GM19452 (cell line): ENCODE results near the gene GPHN.

ENCODE experiments used
- ATAC-seq: cut with Tn5 transposase; IDR thresholded peaks from one replicate; pipeline ENCODE4 v1.9.1; 2021; ENCODE audit not compliant: unreplicated experiment

The GPHN gene

DNA sequence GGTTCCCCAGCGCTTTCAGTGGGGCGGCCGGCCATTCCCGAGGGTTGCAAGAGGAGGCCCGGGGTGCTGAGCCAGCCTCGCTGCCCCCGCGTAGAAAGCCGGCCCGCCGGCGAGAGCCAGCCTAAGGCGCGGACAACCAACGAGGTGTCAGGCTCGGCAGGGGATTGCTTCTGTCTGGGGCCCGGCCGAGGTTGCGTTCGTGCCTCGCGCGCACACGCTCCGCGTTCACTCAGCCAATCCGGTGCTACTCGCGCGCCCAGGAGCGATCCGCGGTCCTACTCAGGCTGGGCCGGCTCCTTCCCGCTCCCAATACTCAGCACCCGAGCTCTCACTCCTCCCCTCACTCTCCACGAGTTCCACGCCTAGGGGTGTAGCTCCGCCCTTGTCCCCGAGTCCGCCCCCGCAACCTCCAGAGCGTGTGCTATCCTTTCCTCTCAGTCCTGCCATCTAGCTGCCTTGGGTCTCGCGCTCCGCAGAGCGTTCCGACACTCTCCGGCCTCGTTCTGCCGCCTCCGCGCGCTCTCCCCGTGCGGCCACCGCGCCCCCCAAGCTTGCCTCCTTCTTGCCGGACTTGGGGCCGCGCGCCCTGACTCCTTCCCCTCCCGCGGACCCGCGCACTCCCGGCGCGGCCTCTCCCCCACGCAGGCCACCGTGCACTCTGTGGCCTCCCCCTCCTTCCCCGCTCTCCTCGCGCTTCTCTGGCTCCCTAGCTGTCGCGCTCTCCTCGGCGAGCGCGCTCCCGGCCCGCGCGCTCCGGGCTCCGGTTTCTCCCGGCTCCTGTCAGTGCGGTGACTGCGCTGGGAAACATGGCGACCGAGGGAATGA is at the start of gene GPHN:
GPHN (plus strand) TSS at position 426 of the 825 bp plus-strand sequence.
- peak; percentile 83 for ATAC-seq

DNA sequence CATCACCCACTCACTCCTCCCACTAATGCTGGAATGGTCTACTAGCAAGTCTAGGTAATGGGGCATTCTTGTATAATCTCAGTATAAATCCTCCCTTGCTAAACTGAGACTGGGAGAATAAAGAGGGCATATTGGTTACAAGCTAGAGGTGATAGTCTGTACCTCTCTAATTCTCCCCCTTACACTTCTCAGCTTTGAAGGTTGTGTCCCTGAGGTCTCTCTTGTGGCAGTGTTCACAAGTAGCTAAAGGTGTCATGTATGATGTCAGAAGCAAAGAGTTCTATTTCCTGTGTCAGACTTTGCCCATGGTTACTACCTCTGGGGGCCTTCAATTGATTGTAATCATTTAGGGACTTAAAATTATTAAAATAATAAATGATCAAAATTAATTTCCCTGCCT is 48.3 kb upstream of the GPHN start:
- no peak for ATAC-seq

DNA sequence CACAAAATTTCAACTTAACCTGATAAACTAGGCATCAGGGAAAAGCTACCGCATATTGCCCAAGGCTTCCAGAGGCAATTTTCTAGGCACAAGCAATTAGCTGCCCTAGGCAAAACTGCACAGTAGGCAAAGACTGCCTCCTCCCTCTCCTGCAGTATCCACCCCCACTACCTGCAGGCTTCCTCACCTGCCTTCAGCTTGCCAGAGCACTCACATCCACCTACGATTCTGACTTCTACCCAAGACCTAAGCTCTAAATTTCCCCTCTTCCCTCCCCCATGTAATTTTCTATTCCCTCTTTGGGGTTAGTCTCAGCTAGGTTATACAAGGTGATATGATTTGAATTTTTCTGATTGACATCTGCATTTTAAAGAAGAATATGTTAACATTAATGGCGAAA is 43.7 kb upstream of the GPHN start:
- no peak for ATAC-seq

DNA sequence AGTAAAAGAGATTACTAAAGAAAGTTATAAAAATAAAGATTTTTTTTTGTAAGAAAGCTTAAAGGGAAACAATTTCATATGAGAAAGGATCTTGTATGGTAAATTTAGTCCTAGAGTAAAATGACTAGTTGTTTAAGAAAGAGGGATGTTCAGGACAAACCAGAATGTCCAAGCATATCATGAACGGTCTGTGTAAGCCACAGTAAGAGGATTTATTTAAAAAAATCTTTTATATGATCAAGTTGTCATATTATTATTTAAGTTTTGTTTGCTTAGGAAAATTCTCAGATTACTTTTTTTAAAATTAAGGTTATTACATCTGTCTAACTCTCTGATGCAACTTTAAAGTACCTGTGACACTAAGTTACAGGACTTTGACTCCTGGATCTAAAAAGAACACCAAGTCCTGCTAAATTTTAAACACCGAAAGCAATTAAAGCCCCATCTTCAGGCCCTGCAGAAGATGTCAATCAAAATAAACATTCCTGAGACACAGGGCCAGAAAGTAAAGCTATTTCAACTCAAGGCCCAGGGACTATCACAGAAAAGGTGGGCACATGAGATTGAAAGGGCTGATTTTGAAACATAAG is 39.1 kb upstream of the GPHN start:
- no peak for ATAC-seq

DNA sequence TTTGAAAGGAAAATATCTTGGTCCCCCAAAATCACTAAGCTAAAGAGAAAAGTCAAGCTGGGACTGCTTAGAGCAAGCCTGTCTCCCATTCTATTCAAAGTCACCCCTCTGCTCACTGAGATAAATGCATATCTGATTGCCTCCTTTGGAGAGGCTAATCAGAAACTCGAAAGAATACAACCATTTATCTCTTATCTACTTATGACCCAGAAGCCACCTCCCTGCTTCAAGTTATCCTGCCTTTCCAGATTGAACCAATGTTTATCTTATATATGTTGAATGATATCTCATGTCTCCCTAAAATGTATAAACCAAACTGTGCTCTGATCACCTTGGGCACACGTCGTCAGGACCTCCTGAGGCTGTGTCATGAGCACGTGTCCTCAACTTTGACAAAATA is 36.4 kb upstream of the GPHN start:
- ATAC-seq = no peak

DNA sequence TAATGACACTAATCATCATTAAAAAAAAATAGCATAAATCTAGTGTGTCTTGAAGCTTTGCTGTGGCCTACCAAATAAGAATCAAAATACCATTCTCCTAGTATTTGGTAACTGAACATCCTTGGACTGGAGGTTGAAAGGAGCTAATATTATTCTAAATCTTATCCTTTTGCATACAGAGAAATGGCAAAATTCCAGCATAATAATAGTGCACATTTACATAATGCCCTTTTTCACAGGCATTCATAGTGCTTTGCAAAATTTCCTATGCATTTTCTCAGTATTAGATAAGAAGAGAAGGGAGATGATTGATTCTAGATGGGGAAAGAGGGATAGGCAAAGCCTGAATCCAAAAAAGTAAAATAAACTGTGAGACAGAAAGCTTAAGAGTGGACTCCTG is 35.7 kb upstream of the GPHN start:
- no peak for ATAC-seq

DNA sequence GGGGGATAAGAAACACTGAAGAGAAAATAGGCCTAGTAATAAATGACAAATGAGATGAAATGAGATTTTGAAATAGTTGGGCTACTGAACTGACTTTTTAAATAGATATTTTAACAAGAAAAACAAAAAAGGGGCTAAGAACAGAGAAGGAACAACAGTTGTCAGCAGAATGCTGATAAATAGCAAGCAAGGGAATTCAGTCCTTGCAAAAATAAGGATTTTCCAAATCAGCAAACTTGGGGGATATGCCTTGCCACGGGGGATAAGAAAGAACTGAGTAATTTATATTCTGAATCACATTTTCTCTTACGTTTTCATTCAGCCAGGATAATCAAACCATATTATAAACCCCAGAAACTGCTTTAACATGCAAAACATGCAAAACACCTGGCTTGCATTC is 34.7 kb upstream of the GPHN start:
- ATAC-seq = no peak

DNA sequence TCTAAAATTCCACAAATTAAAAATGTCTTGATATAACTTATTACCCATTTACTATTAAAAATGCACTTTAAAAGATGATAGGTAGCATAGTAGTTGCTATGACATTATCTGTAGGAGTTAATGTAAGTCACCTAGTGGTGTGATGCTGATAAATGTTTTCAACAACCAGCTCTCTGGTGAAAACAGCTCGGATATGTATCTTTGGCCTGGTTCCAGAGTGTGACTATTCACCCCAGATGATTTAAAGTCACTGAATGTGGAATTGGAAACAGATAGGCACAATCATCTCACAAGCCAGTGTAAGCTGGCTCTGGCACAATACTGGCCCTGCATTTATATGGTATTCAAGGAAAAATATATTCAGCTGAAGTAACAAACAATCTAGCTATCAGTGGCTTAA is 31.0 kb upstream of the GPHN start:
- ATAC-seq = no peak

DNA sequence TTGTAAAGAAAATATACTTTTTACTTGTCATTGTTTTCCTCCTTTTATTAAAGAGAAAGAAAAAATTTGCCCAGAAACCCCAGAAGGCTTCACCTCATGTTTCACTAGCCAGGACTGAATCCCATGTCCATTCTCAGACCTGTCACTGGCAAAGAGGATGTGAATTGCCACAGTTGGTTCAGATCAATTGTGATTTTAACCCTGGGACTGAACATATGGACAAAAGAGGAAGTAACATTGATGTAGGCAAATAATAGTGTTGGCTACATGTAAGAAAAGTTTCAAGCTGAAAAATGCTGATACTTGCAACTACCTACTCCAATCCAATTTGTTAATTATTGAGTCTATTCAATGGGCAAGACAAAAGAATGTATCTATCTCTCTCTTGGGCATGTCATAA is 30.4 kb upstream of the GPHN start:
- ATAC-seq = no peak

DNA sequence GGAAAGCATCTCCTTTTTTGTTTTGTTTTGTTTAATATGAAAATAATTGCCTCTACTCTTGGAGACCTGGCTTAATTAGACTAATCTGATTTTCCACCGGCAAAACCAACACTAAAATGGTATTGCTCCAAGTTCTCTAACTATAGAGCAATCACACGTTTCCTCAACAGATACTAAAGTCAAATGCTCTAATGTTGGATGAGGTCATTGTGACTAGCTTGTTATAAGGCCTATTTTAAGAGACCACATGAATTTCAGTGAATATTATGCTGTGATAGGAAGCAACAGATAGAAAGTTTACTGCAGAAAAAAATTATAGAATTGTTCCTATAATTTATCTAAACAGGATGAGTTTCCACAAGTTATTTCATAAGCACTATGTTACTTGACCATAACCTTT is 25.1 kb upstream of the GPHN start:
- no peak for ATAC-seq

DNA sequence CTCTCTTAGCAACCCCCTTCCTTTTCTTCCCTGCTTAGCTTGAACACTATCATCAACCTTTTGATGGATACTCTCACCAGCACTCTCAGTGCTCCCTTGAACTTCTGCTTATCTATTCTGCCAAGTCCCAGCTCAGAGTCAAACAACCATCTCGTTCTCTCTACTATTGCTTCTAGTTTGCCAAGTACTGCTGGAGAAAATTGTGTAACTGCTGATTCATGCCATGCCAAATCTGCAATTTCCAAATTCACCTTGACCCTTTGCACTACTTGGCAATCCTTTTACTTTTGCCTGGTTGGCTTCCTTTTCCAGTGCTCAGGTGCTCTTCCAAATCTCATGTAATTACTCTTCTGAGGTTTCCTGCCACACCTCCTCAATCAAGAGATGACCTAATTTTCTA is 24.6 kb upstream of the GPHN start:
- no peak for ATAC-seq

DNA sequence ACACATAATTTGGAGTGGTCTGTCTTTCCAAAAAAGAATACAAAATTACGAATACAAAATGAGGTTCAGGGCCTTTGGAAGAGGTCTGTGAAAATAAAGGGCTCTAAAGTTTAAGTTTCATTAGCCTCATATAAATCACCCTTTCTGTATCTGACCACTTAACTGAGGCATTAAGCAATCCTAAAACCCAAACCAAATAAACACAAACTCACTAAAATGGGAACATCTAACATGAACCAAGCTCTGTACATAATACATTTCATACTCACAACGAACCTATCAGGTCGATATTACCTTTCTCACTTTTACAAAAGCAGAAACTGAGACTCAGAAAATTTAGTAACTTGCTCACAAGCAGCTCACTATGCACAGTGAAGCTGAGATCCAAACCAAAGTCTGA is 22.9 kb upstream of the GPHN start:
- ATAC-seq = no peak

DNA sequence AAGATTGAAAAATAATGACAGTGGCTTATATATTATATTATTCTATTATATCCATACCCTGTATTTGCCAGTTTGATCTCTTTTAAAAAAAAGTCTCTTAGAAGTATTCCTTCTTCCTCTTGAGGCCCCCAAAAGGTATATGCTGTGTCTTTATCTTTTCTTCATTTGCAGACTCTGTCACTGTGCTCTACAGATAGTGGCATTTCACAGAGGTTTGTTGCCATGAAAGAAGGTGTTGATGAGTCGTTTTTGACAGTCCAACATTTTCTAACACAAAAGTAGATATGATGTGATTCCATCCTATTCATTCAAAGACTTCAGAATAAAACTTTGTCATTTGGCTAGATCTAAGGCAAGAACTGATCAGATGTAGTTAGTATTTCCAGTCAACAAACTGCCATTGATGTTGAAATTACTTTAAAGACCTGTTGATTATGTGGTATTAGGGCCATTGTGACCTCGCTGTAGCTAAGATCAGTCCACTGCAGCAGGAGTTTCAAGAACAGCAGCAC is 22.0 kb upstream of the GPHN start, which contains the start of gene CCDC196:
CCDC196 (plus strand) TSS at position 462 of the 512 bp plus-strand sequence. CDS start 132 bp downstream, outside the sequence.
- ATAC-seq = no peak

DNA sequence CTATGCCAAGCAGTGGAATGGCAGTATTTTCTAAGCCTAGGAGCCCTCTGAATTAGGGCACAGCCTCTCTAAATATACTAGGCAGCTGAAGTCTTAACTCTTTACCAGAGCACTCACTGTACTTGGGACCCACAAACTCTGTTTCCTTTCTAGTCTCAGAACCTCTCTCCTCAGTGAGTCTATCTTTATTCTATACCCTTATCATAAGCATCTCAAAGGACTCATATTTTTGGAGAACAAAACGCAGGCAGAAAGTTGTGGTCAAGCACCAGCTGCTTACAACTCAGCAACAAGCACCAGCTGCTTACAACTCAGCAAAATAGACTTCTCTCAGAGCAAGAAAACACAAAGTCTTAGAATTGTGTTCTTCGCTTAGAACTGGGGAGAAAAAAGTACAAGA is 20.8 kb upstream of the GPHN start:
- no peak for ATAC-seq

DNA sequence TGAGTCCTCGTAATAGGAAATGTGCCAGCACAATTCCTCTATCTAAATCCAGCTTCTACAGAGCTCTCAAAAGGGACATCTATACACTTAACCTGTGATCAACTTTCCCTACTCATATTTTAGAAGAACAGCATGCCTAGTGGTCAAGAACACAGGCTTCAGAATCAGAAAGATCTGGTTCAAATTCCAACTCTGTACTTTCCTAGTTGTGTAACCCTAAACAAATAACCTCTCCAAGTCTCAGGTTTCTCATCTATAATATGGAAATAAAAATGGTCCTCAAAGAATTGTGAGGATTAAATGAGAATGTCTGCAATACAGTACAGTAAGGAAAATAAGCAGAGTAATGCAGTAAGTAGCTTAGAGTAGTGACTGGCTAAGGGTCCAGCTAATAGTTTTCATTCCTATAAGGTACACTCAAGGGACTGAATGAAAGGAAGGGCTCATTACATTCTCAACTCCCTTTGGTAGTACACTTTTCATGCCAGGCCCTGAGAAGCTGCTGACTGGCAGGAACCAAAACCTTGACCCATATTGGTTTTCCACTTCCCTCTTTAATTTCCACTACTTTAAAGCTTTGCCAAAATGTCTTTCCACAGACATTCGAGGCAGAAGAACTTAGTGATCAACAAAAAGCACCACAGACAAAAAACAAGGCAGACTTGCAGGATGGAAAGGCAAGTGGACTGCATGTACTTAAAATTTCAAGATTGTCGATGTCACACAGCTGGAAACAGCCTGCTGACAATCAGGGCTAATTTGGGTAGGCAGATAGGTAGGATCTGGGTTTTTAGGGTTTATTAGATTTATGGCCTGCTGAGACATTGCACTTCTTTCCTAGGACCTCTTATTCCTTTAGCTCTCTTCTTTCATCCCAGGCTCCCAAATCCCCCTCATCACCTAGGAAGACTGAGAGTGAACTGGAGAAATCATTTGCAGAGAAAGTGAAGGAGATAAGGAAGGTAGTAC is 17.5 kb upstream of the GPHN start:
- no peak for ATAC-seq

DNA sequence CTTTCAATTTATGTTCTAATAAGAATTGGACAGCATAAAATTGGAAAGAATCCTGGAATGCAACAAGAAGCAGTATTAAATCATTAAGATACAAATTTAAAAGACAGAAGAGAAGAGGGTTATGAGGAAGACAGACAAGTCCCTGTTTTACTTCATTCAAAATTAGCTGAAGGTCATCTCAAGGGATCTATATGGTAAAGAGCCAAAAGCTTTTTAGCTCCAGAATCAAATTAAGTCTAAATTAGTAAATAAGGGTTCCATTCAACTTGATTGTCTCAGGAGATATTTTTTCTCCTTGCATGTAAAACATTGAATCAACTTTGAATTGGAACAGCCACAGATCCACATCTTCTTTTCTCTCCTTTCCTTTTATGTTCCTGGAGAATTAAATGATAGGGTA is 14.2 kb upstream of the GPHN start:
- no peak for ATAC-seq

DNA sequence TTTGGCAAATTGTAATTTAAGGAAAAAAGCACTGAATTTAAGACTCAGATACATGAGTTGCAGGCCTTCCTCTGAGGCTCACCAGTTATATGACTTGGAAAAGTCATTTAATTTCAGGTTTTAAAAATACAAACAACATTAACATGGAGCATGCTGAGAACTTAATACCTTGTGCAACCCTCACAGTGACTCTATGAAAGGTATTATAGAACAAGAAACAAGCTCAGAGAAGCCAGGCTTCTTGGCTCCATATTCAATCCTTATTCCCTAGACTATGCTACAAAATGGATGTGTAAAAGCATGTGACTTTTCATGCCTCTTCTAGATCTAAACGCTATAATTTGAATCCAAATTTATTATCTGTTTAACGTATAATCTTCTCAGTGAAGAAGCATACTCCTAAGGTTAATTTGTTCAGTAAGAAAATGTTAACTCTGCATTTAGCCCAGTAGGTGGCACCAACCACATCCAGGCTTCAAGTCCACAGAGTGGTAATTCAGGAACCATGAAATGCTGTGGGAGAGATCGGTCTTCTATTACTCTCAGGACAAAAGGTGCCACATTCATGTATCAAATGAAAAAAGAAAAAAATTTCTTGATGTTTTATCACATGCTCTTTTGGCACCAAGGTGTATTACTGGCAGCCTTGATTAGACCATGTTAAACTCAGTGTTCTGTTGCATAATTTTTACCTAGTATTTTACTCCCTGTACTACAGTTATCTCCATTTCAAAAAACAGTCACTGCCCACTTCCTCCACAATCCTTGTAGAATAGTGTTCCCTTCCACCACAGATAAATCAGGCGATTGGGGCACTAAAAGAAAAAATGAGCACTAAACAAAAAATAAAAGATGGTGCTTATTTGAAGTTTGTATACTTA is 12.5 kb upstream of the GPHN start:
- ATAC-seq = peak; percentile 81

DNA sequence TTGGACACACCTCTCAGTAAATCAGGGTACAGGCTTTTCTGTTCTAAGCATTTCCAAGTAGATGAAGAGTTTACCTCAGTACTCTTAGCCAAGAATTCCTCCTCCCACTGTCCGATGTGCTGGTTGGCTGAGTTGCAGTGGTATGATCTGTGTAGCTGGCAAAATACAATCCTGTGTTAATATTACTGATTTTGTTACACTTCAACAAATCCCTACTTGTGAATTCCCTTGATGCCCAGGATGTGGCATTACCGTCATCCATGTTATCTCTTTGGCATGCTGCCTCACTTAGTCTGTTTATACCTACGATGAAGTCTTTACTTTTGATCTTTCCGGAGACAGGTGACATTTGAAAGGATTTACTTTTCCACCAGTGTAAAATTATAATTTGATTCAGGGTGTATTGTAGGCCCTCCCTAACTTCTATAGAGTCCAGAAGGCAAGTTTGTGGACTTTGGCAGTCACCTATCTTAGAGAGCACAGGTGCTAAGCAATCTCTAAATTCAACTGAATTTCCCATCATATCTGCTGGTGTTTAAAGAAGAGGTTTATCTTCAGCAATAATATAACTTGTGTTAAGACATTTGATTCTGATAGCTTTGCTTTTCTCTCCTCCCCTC is 11.6 kb upstream of the GPHN start:
- ATAC-seq = no peak

DNA sequence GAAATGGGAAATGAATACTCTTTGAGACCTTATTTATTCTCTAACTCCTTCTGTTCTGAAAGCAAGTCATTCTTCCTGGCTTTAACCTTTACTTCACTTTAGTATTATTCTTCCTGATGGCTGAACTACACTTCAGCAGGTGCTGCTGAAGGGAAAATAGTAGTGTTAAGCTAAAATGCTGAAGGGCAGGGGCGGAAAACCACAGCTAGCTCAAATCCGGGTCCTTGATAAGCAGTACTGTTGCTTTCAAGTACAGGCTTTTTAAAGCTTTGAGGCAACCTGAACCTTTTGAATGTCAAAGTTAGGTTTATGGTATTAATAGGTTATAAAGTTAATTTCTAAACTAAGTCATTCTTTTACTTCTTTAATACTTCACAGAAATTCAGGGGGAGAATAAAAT is 11.0 kb upstream of the GPHN start:
- ATAC-seq = no peak

DNA sequence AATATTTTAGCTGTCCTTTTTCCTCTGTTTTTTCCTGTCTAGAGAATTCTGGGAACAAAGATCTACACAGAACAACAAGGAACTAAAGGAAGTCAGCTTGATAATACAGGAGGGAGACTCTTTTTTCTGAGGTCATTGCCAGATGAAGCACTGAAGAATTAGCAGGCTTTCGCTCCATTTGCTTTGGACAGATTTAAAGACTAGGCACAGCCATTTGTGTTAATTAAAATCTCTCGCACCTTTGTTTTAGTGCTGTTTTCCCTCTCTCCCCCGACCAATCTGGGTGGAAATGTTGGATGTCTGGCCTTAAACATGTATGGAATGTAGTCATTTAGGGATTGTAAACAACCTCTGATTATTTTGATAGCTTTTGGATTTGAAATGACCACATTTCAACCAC is 9.6 kb upstream of the GPHN start:
- no peak for ATAC-seq
